WTC11 (cell line): ENCODE data around the gene ELK3. TPM values are rescaled to one million over a fixed set of nuclear protein-coding genes. Genes with fewer than 3 reads are reported as not detected.

Source experiments
- ATAC-seq: fragments of 200-7000 bp; cut with Tn5 transposase; 2 replicates; pipeline ENCODE4 v1.10.0; 2021; ENCODE audit warnings: mild to moderate bottlenecking, moderate library complexity
- CTCF ChIA-PET: fragments of 300-600 bp; sonication (Branson Sonifier 250); formaldehyde crosslinking; loops from one replicate; lab custom pipeline; 2021; ENCODE audit warnings: antibody characterized with exemption; lab: Charles Lee
- POLR2A ChIA-PET: fragments of 350-600 bp; sonication (Branson Sonifier 250); formaldehyde crosslinking; loops from one replicate; lab custom pipeline; 2021; ENCODE audit warnings: antibody characterized with exemption; lab: Charles Lee
- DNase-seq: peaks from one replicate; pipeline ENCODE4 v3.0.0; 2021; ENCODE audit warnings: low spot score
- H3K27ac Mint-ChIP-seq: 2 replicates; pipeline ENCODE4 v1.8.0; 2021; ENCODE audit warnings: mixed read lengths
- H3K27me3 Mint-ChIP-seq: 2 replicates; pipeline ENCODE4 v1.8.0; 2021; ENCODE audit warnings: low read depth, mild to moderate bottlenecking, moderate library complexity, mixed read lengths
- H3K36me3 Mint-ChIP-seq: 2 replicates; pipeline ENCODE4 v1.8.0; 2021; ENCODE audit warnings: mixed read lengths
- H3K4me1 Mint-ChIP-seq: 2 replicates; pipeline ENCODE4 v1.8.0; 2022; ENCODE audit warnings: mixed read lengths
- H3K4me3 Mint-ChIP-seq: 2 replicates; pipeline ENCODE4 v1.8.0; 2021; ENCODE audit warnings: mild to moderate bottlenecking, moderate library complexity, mixed read lengths
- H3K9me3 Mint-ChIP-seq: 2 replicates; pipeline ENCODE4 v1.8.0; 2021; ENCODE audit warnings: mixed read lengths
- AR ChIP-seq: fragments of 250-450 bp; sonication (Bioruptor Pico); IDR thresholded peaks from 2 replicates; pipeline ENCODE4 v1.9.0; 2021; ENCODE audit warnings: mild to moderate bottlenecking
- CDX4 ChIP-seq: fragments of 250-450 bp; sonication (Bioruptor Pico); IDR thresholded peaks from 2 replicates; pipeline ENCODE4 v1.9.0; 2021; ENCODE audit warnings: moderate library complexity, mild to moderate bottlenecking, inconsistent platforms, borderline replicate concordance
- CTCF ChIP-seq: fragments of 200-600 bp; IDR thresholded peaks from 2 replicates; pipeline ENCODE4 v1.8.0; 2022; ENCODE audit warnings: antibody characterized with exemption
- ERG ChIP-seq: fragments of 250-450 bp; sonication (Bioruptor Pico); IDR thresholded peaks from 2 replicates; pipeline ENCODE4 v1.8.0; 2021; ENCODE audit warnings: mild to moderate bottlenecking
- ESRRA ChIP-seq: sonication (generic); formaldehyde crosslinking; IDR thresholded peaks from 2 replicates; pipeline ENCODE4 v1.8.1; 2022; ENCODE audit warnings: mild to moderate bottlenecking, missing genetic modification reagents, borderline replicate concordance
- GABPB1 ChIP-seq: sonication (generic); formaldehyde crosslinking; IDR thresholded peaks from 2 replicates; pipeline ENCODE4 v1.8.1; 2023; ENCODE audit warnings: mild to moderate bottlenecking, missing genetic modification reagents
- JAZF1 ChIP-seq: fragments of 250-450 bp; sonication (Bioruptor Pico); IDR thresholded peaks from 2 replicates; pipeline ENCODE4 v1.9.0; 2021; ENCODE audit warnings: moderate library complexity, mild to moderate bottlenecking, inconsistent platforms
- KAT7 ChIP-seq: sonication (generic); formaldehyde crosslinking; IDR thresholded peaks from 2 replicates; pipeline ENCODE4 v1.8.1; 2023; ENCODE audit warnings: missing genetic modification reagents, mild to moderate bottlenecking, borderline replicate concordance
- MXD4 ChIP-seq: fragments of 250-450 bp; sonication (Bioruptor Pico); IDR thresholded peaks from 2 replicates; pipeline ENCODE4 v1.8.0; 2021; ENCODE audit warnings: mild to moderate bottlenecking, moderate library complexity, borderline replicate concordance
- MYBL2 ChIP-seq: sonication (generic); formaldehyde crosslinking; IDR thresholded peaks from 2 replicates; pipeline ENCODE4 v1.8.1; 2023; ENCODE audit warnings: mild to moderate bottlenecking, moderate library complexity, missing genetic modification reagents
- NFE2L1 ChIP-seq: sonication (generic); formaldehyde crosslinking; IDR thresholded peaks from 2 replicates; pipeline ENCODE4 v1.8.1; 2023; ENCODE audit warnings: missing genetic modification reagents
- RELA ChIP-seq: sonication (generic); formaldehyde crosslinking; IDR thresholded peaks from 2 replicates; pipeline ENCODE4 v1.8.1; 2022; ENCODE audit warnings: missing genetic modification reagents, mild to moderate bottlenecking, borderline replicate concordance
- TEAD4 ChIP-seq: sonication (generic); formaldehyde crosslinking; IDR thresholded peaks from 2 replicates; pipeline ENCODE4 v1.8.0; 2022; ENCODE audit warnings: mild to moderate bottlenecking, missing genetic modification reagents
- TP53 ChIP-seq: sonication (generic); formaldehyde crosslinking; IDR thresholded peaks from 2 replicates; pipeline ENCODE4 v1.8.1; 2023; ENCODE audit warnings: mild to moderate bottlenecking, missing genetic modification reagents
- USF1 ChIP-seq: sonication (generic); formaldehyde crosslinking; IDR thresholded peaks from 2 replicates; pipeline ENCODE4 v1.8.0; 2022; ENCODE audit warnings: mild to moderate bottlenecking, missing genetic modification reagents
- USF2 ChIP-seq: sonication (generic); formaldehyde crosslinking; IDR thresholded peaks from 2 replicates; pipeline ENCODE4 v1.8.1; 2023; ENCODE audit warnings: mild to moderate bottlenecking, missing genetic modification reagents, moderate library complexity
- ZBTB21 ChIP-seq: sonication (generic); formaldehyde crosslinking; IDR thresholded peaks from 2 replicates; pipeline ENCODE4 v1.8.1; 2023; ENCODE audit warnings: mild to moderate bottlenecking, missing genetic modification reagents, borderline replicate concordance
- ZMAT4 ChIP-seq: fragments of 250-450 bp; sonication (Bioruptor Pico); IDR thresholded peaks from 2 replicates; pipeline ENCODE4 v1.9.0; 2021; ENCODE audit warnings: mild to moderate bottlenecking
- ZNF416 ChIP-seq: fragments of 250-450 bp; sonication (Bioruptor Pico); IDR thresholded peaks from 2 replicates; pipeline ENCODE4 v1.9.0; 2021; ENCODE audit warnings: mild to moderate bottlenecking, inconsistent platforms
- ZNF671 ChIP-seq: fragments of 250-450 bp; sonication (Bioruptor Pico); IDR thresholded peaks from 2 replicates; pipeline ENCODE4 v1.8.0; 2021; ENCODE audit warnings: mild to moderate bottlenecking
- total RNA-seq: library from RNA; stranded (reverse); gene quantifications from 3 replicates; pipeline ENCODE4 v1.2.3, GENCODE V29; 2021

Gene ELK3
- total RNA-seq, 1 experiment from 2014 or later, result 16.5 TPM

- Mint-ChIP-seq H3K27ac (no peak overlapping the region), H3K36me3 (peaks cover under 1% of the 10 kb centered on the region; the same call in 1 of the 2 replicates), H3K4me1 (peaks cover 7% of the 10 kb centered on the region; the same call in 1 of the 2 replicates), H3K27me3 (no peaks in the 10 kb centered on the region), H3K4me3 (no peak overlapping the region), H3K9me3 (no peaks in the 10 kb centered on the region)
- ATAC-seq, result no peak
- ChIA-PET CTCF (interaction anchor here (1.2 kb wide), 1 partner anchor 159 kb away, joined by 3 read pairs; the partner anchor contains the start of gene CDK17), POLR2A (no interaction called here)
- DNase-seq, result no peak
- TF ChIP-seq RELA (CRISPR knock-in tag), result no peak
- no peak for TF ChIP-seq NFE2L1
- no peak for TF ChIP-seq CDX4 (CRISPR knock-in tag)
- no peak for TF ChIP-seq ZMAT4 (CRISPR knock-in tag)
- TF ChIP-seq CTCF, result no peak
- no peak for TF ChIP-seq ZNF671 (CRISPR knock-in tag)
- TF ChIP-seq USF2, result no peak
- no peak for TF ChIP-seq MXD4 (CRISPR knock-in tag)
- no peak for TF ChIP-seq MYBL2
- TF ChIP-seq ESRRA (CRISPR knock-in tag), result no peak
- TF ChIP-seq GABPB1, result no peak
- no peak for TF ChIP-seq TEAD4 (CRISPR knock-in tag)
- no peak for TF ChIP-seq ZBTB21 (CRISPR knock-in tag)
- no peak for TF ChIP-seq JAZF1
- TF ChIP-seq USF1 (CRISPR knock-in tag), result no peak
- no peak for TF ChIP-seq AR
- TF ChIP-seq TP53 (CRISPR knock-in tag), result no peak
- no peak for TF ChIP-seq ZNF416 (CRISPR knock-in tag)
- no peak for TF ChIP-seq ERG (CRISPR knock-in tag)
- TF ChIP-seq KAT7 (CRISPR knock-in tag), result no peak
Measured at GRCh38 chr12:96241431-96241830, 47.3 kb downstream of the ELK3 start.
